HCT116 (cell line): ENCODE data around the gene EID2.

Experiments
- CBX3 ChIP-seq: IDR thresholded peaks from 2 replicates; pipeline ENCODE4 v1.6.1; 2012; ENCODE audit warnings: low read depth
- CEBPB ChIP-seq: IDR thresholded peaks from 2 replicates; pipeline ENCODE4 v1.6.1; 2012; ENCODE audit warnings: low read depth
- EZH2 ChIP-seq: fragments of 200-600 bp; sonication (generic); IDR thresholded peaks from 2 replicates; pipeline ENCODE4 v1.6.1; 2017; ENCODE audit warnings: antibody characterized with exemption, mixed run types
- FOSL1 ChIP-seq: IDR thresholded peaks from 2 replicates; pipeline ENCODE4 v1.6.1; 2012; ENCODE audit warnings: low read depth
- POLR2A ChIP-seq: IDR thresholded peaks from 2 replicates; pipeline ENCODE4 v1.7.0; 2011; ENCODE audit warnings: borderline replicate concordance; ENCODE audit not compliant: insufficient read depth, insufficient read length; ENCODE audit errors: extremely low read depth
- RAD21 ChIP-seq: IDR thresholded peaks from 2 replicates; pipeline ENCODE4 v1.6.1; 2012; ENCODE audit warnings: low read depth, mild to moderate bottlenecking
- SIN3A ChIP-seq: IDR thresholded peaks from 2 replicates; pipeline ENCODE4 v1.6.1; 2012; ENCODE audit warnings: low read depth
- SRF ChIP-seq: IDR thresholded peaks from 2 replicates; pipeline ENCODE4 v1.6.1; 2012; ENCODE audit warnings: low read depth
- YY1 ChIP-seq: IDR thresholded peaks from 2 replicates; pipeline ENCODE4 v1.6.1; 2011; ENCODE audit warnings: low read length, low read depth, moderate library complexity, mild to moderate bottlenecking; ENCODE audit not compliant: insufficient replicate concordance; ENCODE audit errors: extremely low read depth
- ZNF274 ChIP-seq: fragments of 200-500 bp; sonication (Bioruptor generic); IDR thresholded peaks from 2 replicates; pipeline ENCODE4 v1.6.1; 2014; ENCODE audit warnings: mild to moderate bottlenecking, low read depth, low read length, inconsistent platforms
- TF ChIP-seq, protein P1 (sequence below): IDR thresholded peaks from 2 replicates; pipeline ENCODE4 v1.6.1; 2012
- TF ChIP-seq, protein P2 (sequence below), 3 experiments: fragments of 200-600 bp in 1 of 3; sonication (generic) in 1 of 3; IDR thresholded peaks in 2 of 3; conservative IDR thresholded peaks in 1 of 3; 2 replicates each; pipeline ENCODE4 v1.5.1; 2012 to 2017; ENCODE audit warnings: low read depth in 2 of 3, low read length in 2 of 3, antibody characterized with exemption in 1 of 3, borderline replicate concordance in 1 of 3, control low read depth in 1 of 3, mild to moderate bottlenecking in 1 of 3, mixed read lengths in 1 of 3, mixed run types in 1 of 3, moderate library complexity in 1 of 3; ENCODE audit not compliant: insufficient read depth in 1 of 3
- TF ChIP-seq, protein P3 (sequence below): IDR thresholded peaks from 2 replicates; pipeline ENCODE4 v1.6.1; 2012

DNA sequence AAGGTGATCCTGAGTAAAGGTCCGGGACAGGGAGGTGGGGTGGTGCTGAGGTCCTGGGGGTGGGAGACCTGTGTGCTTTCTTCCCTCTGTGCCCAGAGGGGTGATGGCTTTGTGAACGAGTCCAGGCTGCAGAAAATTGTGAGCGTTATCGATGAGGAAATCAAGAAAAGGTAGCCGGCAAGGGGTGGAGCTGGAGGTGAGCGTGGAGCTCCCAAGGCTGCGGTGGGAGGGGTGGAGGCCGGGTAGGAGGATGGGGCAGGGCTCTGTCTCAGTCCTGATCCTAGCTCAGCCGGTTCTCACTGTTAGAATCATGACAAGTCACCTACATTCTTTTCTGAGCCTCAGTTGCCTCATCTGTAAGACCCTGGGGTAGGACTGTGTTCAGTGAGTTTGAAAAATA lies 21.0 kb downstream of the EID2 start:
- TF ChIP-seq, protein P1, sequence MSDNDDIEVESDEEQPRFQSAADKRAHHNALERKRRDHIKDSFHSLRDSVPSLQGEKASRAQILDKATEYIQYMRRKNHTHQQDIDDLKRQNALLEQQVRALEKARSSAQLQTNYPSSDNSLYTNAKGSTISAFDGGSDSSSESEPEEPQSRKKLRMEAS: no peak
- no peak for TF ChIP-seq SIN3A
- TF ChIP-seq SRF: no peak
- TF ChIP-seq, protein P2, sequence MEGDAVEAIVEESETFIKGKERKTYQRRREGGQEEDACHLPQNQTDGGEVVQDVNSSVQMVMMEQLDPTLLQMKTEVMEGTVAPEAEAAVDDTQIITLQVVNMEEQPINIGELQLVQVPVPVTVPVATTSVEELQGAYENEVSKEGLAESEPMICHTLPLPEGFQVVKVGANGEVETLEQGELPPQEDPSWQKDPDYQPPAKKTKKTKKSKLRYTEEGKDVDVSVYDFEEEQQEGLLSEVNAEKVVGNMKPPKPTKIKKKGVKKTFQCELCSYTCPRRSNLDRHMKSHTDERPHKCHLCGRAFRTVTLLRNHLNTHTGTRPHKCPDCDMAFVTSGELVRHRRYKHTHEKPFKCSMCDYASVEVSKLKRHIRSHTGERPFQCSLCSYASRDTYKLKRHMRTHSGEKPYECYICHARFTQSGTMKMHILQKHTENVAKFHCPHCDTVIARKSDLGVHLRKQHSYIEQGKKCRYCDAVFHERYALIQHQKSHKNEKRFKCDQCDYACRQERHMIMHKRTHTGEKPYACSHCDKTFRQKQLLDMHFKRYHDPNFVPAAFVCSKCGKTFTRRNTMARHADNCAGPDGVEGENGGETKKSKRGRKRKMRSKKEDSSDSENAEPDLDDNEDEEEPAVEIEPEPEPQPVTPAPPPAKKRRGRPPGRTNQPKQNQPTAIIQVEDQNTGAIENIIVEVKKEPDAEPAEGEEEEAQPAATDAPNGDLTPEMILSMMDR (IDR thresholded peaks at IDR 0.05 in 2 of 3, conservative IDR thresholded peaks at IDR 0.05 in 1 of 3; ENCODE audit: borderline replicate concordance in 1 of 3, insufficient read depth in 1 of 3, low read depth in 2 of 3, low read length in 2 of 3): no peak
- no peak for TF ChIP-seq RAD21
- TF ChIP-seq POLR2A: no peak
- no peak for TF ChIP-seq CEBPB
- no peak for TF ChIP-seq CBX3
- no peak for TF ChIP-seq ZNF274
- TF ChIP-seq YY1: no peak
- TF ChIP-seq EZH2: no peak
- TF ChIP-seq, protein P3, sequence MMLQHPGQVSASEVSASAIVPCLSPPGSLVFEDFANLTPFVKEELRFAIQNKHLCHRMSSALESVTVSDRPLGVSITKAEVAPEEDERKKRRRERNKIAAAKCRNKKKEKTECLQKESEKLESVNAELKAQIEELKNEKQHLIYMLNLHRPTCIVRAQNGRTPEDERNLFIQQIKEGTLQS: no peak
- TF ChIP-seq FOSL1: no peak
